Coronary artery (tissue), 2 donors: ENCODE results near the gene PPP1R37.
"Not testable (repeated sequence)": the region's sequence is repeated elsewhere in the genome, so short reads cannot be mapped to it uniquely, and the experiment has no call there.

Experiments
- DNase-seq: peaks from one replicate; pipeline ENCODE4 v3.0.0-alpha.2; 2017; ENCODE audit warnings: low spot score
- H3K27ac ChIP-seq, 2 donors: fragments of 200-600 bp; sonication (generic); one replicate each; pipeline ENCODE4 v1.5.1; 2016 to 2019
- H3K4me3 ChIP-seq: fragments of 200-600 bp; sonication (generic); 2 replicates; pipeline ENCODE4 v1.5.1; 2016; ENCODE audit warnings: mild to moderate bottlenecking, moderate library complexity
- CTCF ChIP-seq: fragments of 200-600 bp; sonication (generic); IDR thresholded peaks from one replicate; pipeline ENCODE4 v1.5.1; 2019; ENCODE audit warnings: antibody characterized with exemption

The PPP1R37 gene

GRCh38 chr19:45117167-45117594 is 24.2 kb downstream of the PPP1R37 start:
- no peak for TF ChIP-seq CTCF
- no peak for DNase-seq
- no peak overlapping the region for H3K27ac ChIP-seq
- H3K4me3 ChIP-seq: no peak overlapping the region

DNA sequence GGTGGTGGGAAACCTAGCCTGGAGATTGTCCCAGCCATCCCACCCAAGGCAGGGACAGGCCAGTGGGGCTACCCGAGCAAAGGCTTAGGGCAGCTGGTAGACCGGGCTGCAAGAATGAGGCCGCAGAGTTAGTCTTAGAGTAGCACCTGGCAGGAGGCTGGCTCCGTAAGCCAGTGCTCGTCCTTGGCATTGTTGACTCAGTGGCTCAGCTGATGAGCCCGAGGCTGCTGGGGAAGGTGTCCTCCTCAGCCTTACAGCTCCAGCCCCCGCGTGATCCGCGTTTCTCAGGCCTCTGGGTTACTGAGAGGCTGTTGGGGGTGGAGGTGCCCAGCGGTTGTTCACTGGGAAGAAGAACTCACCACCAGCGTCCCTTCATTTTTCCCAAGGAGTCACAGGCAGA is 24.7 kb downstream of the PPP1R37 start:
- Histone ChIP-seq H3K4me3 (no peak overlapping the region), H3K27ac (no peak overlapping the region)
- TF ChIP-seq CTCF: no peak
- no peak for DNase-seq

DNA sequence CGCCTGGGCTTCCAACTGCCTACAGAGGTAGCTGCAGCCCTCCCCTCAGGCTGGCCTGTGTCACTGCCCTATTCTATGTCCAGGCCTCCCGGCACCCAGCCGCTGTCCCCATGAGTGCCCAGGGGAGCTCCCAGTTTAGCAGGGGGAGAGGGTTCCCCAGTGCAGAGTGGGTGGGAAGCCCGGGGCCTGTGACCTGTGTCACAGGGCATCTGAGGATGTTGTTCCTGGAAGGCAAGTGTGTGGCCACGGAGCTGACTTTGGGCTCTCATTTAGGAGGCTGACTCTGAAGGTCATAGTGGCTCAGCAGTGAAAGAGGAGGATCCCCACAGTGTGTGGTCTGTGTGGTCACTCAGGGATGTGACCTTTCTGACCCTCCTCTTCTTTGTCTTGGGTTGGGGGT is 25.1 kb downstream of the PPP1R37 start:
- no peak overlapping the region for H3K27ac ChIP-seq
- TF ChIP-seq CTCF: no peak

DNA sequence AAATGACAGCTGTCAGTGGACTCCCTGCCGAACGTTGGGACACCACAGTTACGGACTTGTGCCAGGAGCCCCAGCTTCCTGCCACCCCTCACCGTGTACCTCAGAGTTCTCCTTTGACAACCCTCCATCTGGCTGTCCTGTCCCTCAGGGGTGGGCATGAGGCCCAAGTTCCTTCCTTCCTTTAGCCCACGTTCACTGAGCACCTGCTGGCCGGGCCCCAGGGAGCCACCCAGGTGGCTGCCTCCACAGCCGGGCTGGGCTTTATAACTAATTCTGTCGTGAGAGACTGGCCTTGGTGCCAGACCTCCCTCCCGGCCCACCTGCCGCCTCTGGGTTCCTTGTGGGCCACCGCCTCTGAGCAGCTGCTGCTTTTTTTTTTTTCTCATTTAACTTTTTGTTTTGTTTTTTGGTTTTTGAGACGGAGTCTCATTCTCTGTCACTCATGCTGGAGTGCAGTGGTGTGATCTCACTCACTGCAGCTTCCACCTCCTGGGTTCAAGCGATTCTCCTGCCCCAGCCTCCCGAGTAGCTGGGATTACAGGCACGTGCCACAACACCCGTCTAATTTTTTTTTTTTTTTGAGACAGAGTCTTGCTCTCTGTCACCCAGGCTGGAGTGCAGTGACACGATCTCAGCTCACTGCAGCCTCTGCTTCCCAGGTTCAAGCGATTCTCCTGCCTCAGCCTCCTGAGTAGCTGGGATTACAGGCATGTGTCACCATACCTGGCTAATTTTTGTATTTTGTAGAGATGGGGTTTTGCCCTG is 25.8 kb downstream of the PPP1R37 start:
- not testable (repeated sequence) for H3K27ac ChIP-seq, H3K4me3 ChIP-seq, DNase-seq

More for the DNA sequence above, 25.1 kb downstream of the PPP1R37 start:
- no peak overlapping the region for H3K4me3 ChIP-seq
- no peak for DNase-seq

- H3K4me3 ChIP-seq: no peak overlapping the region
- DNase-seq: no peak
- H3K27ac ChIP-seq: no peak overlapping the region
- TF ChIP-seq CTCF: no peak
These were observed 26.6 kb downstream of the PPP1R37 start for GRCh38 chr19:45119582-45119981.

GRCh38 chr19:45121827-45122345 is 28.9 kb downstream of the PPP1R37 start:
- Histone ChIP-seq H3K4me3 (no peak overlapping the region), H3K27ac (no peak overlapping the region)
- no peak for DNase-seq
- TF ChIP-seq CTCF: no peak

DNA sequence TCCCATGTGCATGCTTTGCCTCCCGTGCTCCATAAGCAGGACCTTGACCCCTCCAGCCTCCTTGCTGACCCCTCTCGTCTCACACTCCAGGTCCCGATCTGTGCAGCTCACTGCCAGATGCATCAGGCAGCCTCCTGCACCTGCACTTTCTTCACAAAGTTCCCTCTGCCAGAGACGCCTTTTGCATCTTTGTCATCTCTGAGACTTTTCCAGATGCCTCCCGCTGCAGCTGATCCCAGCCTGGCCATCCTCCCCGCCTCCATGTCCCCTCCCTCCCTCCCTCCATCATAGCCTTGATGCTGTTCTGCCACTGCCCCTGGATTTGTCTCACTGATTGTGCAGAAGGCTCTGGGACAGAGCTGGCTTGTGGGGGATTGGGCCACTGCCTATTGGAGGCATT is 29.9 kb downstream of the PPP1R37 start:
- no peak for DNase-seq
- Histone ChIP-seq H3K4me3 (no peak overlapping the region), H3K27ac (no peak overlapping the region)
- TF ChIP-seq CTCF: no peak
